ENCODE data around the gene HSPA4. TPM values are rescaled to one million over a fixed set of nuclear protein-coding genes. Genes with fewer than 3 reads are reported as not detected.

Gene HSPA4
- total and polyA plus RNA-seq, 2 experiments from 2014 or later = 101 to 111 TPM

- in situ Hi-C loops (cut with MboI) = no loop called here
- H3K79me2 ChIP-seq (ENCODE audit: insufficient read depth) = peaks cover 50% of the 10 kb centered on the region
Observed at GRCh38 chr5:133051061-133051541, 712 bp upstream of the HSPA4 start.

GRCh38 chr5:133052317-133053175 is 733 bp downstream of the HSPA4 start:
- WGBS, 2 experiments (ENCODE audit: low coverage in 1 of 2, low lambda C conversion rate in 2 of 2, missing lambda C conversion rate in 2 of 2) = 4% methylated on average over 54 to 56 of the region's 59 CpGs
- Histone ChIP-seq H3K27ac (peak overlapping the region; percentile 96), H2AFZ (peak overlapping the region; percentile 75), H3K9me3 (ENCODE audit: low read depth) (no peaks in the 10 kb centered on the region), H3K9ac (peak overlapping the region; percentile 98), H3K4me1 (ENCODE audit: insufficient read depth) (peaks cover 20% of the 10 kb centered on the region), H3F3A (ENCODE audit: insufficient read depth) (peaks cover 25% of the 10 kb centered on the region), H3K9me2 (ENCODE audit: insufficient read depth) (no peaks in the 10 kb centered on the region), H3K36me3 (ENCODE audit: low read depth) (no peaks in the 10 kb centered on the region), H3K79me2 (ENCODE audit: insufficient read depth) (peaks cover 64% of the 10 kb centered on the region), H3K27me3 (replicated peaks; ENCODE audit: insufficient read depth) (no peaks in the 10 kb centered on the region), H3K4me3 (peak overlapping the region; percentile 88), H3K4me2 (ENCODE audit: unreplicated experiment) (peak overlapping the region; percentile 94), H4K20me1 (ENCODE audit: insufficient read depth) (peaks cover 14% of the 10 kb centered on the region)
- TF ChIP-seq EZH2 (IDR thresholded peaks at IDR 0.05; ENCODE audit: insufficient read depth, poor library complexity, severe bottlenecking) (no peak), EZH2phosphoT487 (IDR thresholded peaks at IDR 0.05; ENCODE audit: insufficient read depth, low read depth) (no peak)
- in situ Hi-C loops (cut with MboI) = no loop called here
- peak; percentile 84 for DNase-seq

More at GRCh38 chr5:133051061-133051541, 712 bp upstream of the HSPA4 start:
- H3K4me2 ChIP-seq (ENCODE audit: unreplicated experiment) = peak overlapping the region; percentile 96
- H3K27me3 ChIP-seq (replicated peaks; ENCODE audit: insufficient read depth) = no peaks in the 10 kb centered on the region
- H3F3A ChIP-seq (ENCODE audit: insufficient read depth) = peaks cover 25% of the 10 kb centered on the region
- WGBS, 2 experiments (ENCODE audit: low coverage in 1 of 2, low lambda C conversion rate in 2 of 2, missing lambda C conversion rate in 2 of 2) = 1% methylated on average over 15 of the region's 15 CpGs
- H3K9ac ChIP-seq = peak overlapping the region; percentile 98
- peak overlapping the region; percentile 88 for H3K4me3 ChIP-seq
- DNase-seq = peak; percentile 59
- no peak for TF ChIP-seq EZH2 (IDR thresholded peaks at IDR 0.05; ENCODE audit: insufficient read depth, poor library complexity, severe bottlenecking)
- H3K27ac ChIP-seq = peak overlapping the region; percentile 96
- H2AFZ ChIP-seq = peak overlapping the region; percentile 74
- no peaks in the 10 kb centered on the region for H3K9me3 ChIP-seq (ENCODE audit: low read depth)
- no peaks in the 10 kb centered on the region for H3K36me3 ChIP-seq (ENCODE audit: low read depth)
- H4K20me1 ChIP-seq (ENCODE audit: insufficient read depth) = peaks cover 7% of the 10 kb centered on the region
- H3K4me1 ChIP-seq (ENCODE audit: insufficient read depth) = peaks cover 20% of the 10 kb centered on the region
- H3K9me2 ChIP-seq (ENCODE audit: insufficient read depth) = no peaks in the 10 kb centered on the region

GRCh38 chr5:133053448-133053847 is 1.6 kb downstream of the HSPA4 start:
- Histone ChIP-seq H3K9ac (peak overlapping the region; percentile 98), H3K9me2 (ENCODE audit: insufficient read depth) (no peaks in the 10 kb centered on the region), H3K4me2 (ENCODE audit: unreplicated experiment) (peak overlapping the region; percentile 94), H4K20me1 (ENCODE audit: insufficient read depth) (peaks cover 21% of the 10 kb centered on the region), H3K27me3 (replicated peaks; ENCODE audit: insufficient read depth) (no peaks in the 10 kb centered on the region), H3K4me1 (ENCODE audit: insufficient read depth) (peaks cover 20% of the 10 kb centered on the region), H3K4me3 (peak overlapping the region; percentile 88), H3F3A (ENCODE audit: insufficient read depth) (peaks cover 25% of the 10 kb centered on the region), H3K79me2 (ENCODE audit: insufficient read depth) (peaks cover 73% of the 10 kb centered on the region), H3K36me3 (ENCODE audit: low read depth) (no peaks in the 10 kb centered on the region), H3K27ac (no peak overlapping the region), H2AFZ (no peak overlapping the region), H3K9me3 (ENCODE audit: low read depth) (no peaks in the 10 kb centered on the region)
- in situ Hi-C loops (cut with MboI) = no loop called here
- TF ChIP-seq EZH2 (IDR thresholded peaks at IDR 0.05; ENCODE audit: insufficient read depth, poor library complexity, severe bottlenecking) = no peak
- TF ChIP-seq EZH2phosphoT487 (IDR thresholded peaks at IDR 0.05; ENCODE audit: insufficient read depth, low read depth) = no peak
- WGBS, 2 experiments (ENCODE audit: low coverage in 1 of 2, low lambda C conversion rate in 2 of 2, missing lambda C conversion rate in 2 of 2) = 97 to 98% methylated on average over 15 of the region's 15 CpGs
- DNase-seq = no peak

GRCh38 chr5:133054697-133055471 is 3.1 kb downstream of the HSPA4 start:
- H4K20me1 ChIP-seq (ENCODE audit: insufficient read depth) = peaks cover 21% of the 10 kb centered on the region
- in situ Hi-C loops (cut with MboI) = no loop called here

More at GRCh38 chr5:133054697-133055471, 3.1 kb downstream of the HSPA4 start:
- Histone ChIP-seq H2AFZ (no peak overlapping the region), H3F3A (ENCODE audit: insufficient read depth) (peaks cover 14% of the 10 kb centered on the region), H3K9me2 (ENCODE audit: insufficient read depth) (no peaks in the 10 kb centered on the region), H3K36me3 (ENCODE audit: low read depth) (no peaks in the 10 kb centered on the region), H3K4me3 (no peak overlapping the region), H3K27ac (no peak overlapping the region), H3K9me3 (ENCODE audit: low read depth) (no peaks in the 10 kb centered on the region), H3K4me1 (ENCODE audit: insufficient read depth) (peaks cover 13% of the 10 kb centered on the region), H3K9ac (no peak overlapping the region), H3K4me2 (ENCODE audit: unreplicated experiment) (no peak overlapping the region), H3K27me3 (replicated peaks; ENCODE audit: insufficient read depth) (no peaks in the 10 kb centered on the region), H3K79me2 (ENCODE audit: insufficient read depth) (peaks cover 87% of the 10 kb centered on the region)
- DNase-seq = no peak
- WGBS, 2 experiments (ENCODE audit: low coverage in 1 of 2, low lambda C conversion rate in 2 of 2, missing lambda C conversion rate in 2 of 2) = 98% methylated on average over 7 of the region's 7 CpGs
- no peak for TF ChIP-seq EZH2 (IDR thresholded peaks at IDR 0.05; ENCODE audit: insufficient read depth, poor library complexity, severe bottlenecking)
- TF ChIP-seq EZH2phosphoT487 (IDR thresholded peaks at IDR 0.05; ENCODE audit: insufficient read depth, low read depth) = no peak
